WTC11 (cell line): ENCODE results near the gene STK40. TPM values are rescaled to one million over a fixed set of nuclear protein-coding genes. Genes with fewer than 3 reads are reported as not detected.

Source experiments
- ATAC-seq: fragments of 200-7000 bp; cut with Tn5 transposase; 2 replicates; pipeline ENCODE4 v1.10.0; 2021; ENCODE audit warnings: mild to moderate bottlenecking, moderate library complexity
- CTCF ChIA-PET: fragments of 300-600 bp; sonication (Branson Sonifier 250); formaldehyde crosslinking; loops from one replicate; lab custom pipeline; 2021; ENCODE audit warnings: antibody characterized with exemption; lab: Charles Lee
- POLR2A ChIA-PET: fragments of 350-600 bp; sonication (Branson Sonifier 250); formaldehyde crosslinking; loops from one replicate; lab custom pipeline; 2021; ENCODE audit warnings: antibody characterized with exemption; lab: Charles Lee
- DNase-seq: peaks from one replicate; pipeline ENCODE4 v3.0.0; 2021; ENCODE audit warnings: low spot score
- H3K27ac Mint-ChIP-seq: 2 replicates; pipeline ENCODE4 v1.8.0; 2021; ENCODE audit warnings: mixed read lengths
- H3K27me3 Mint-ChIP-seq: 2 replicates; pipeline ENCODE4 v1.8.0; 2021; ENCODE audit warnings: low read depth, mild to moderate bottlenecking, moderate library complexity, mixed read lengths
- H3K36me3 Mint-ChIP-seq: 2 replicates; pipeline ENCODE4 v1.8.0; 2021; ENCODE audit warnings: mixed read lengths
- H3K4me1 Mint-ChIP-seq: 2 replicates; pipeline ENCODE4 v1.8.0; 2022; ENCODE audit warnings: mixed read lengths
- H3K4me3 Mint-ChIP-seq: 2 replicates; pipeline ENCODE4 v1.8.0; 2021; ENCODE audit warnings: mild to moderate bottlenecking, moderate library complexity, mixed read lengths
- H3K9me3 Mint-ChIP-seq: 2 replicates; pipeline ENCODE4 v1.8.0; 2021; ENCODE audit warnings: mixed read lengths
- CTCF ChIP-seq: fragments of 200-600 bp; IDR thresholded peaks from 2 replicates; pipeline ENCODE4 v1.8.0; 2022; ENCODE audit warnings: antibody characterized with exemption
- E2F4 ChIP-seq: sonication (generic); formaldehyde crosslinking; IDR thresholded peaks from 2 replicates; pipeline ENCODE4 v1.8.1; 2022; ENCODE audit warnings: low read depth, mild to moderate bottlenecking, moderate library complexity, missing genetic modification reagents, borderline replicate concordance
- ELF4 ChIP-seq: sonication (generic); formaldehyde crosslinking; IDR thresholded peaks from 2 replicates; pipeline ENCODE4 v1.8.1; 2022; ENCODE audit warnings: low read depth, mild to moderate bottlenecking, moderate library complexity, missing genetic modification reagents
- MYBL2 ChIP-seq: sonication (generic); formaldehyde crosslinking; IDR thresholded peaks from 2 replicates; pipeline ENCODE4 v1.8.1; 2023; ENCODE audit warnings: mild to moderate bottlenecking, moderate library complexity, missing genetic modification reagents
- NR1H2 ChIP-seq: sonication (generic); formaldehyde crosslinking; IDR thresholded peaks from 2 replicates; pipeline ENCODE4 v1.9.0; 2021; ENCODE audit warnings: mild to moderate bottlenecking, moderate library complexity, missing genetic modification reagents
- PRDM15 ChIP-seq: sonication (generic); formaldehyde crosslinking; IDR thresholded peaks from 2 replicates; pipeline ENCODE4 v1.8.0; 2022; ENCODE audit warnings: missing genetic modification reagents
- SMAD4 ChIP-seq: sonication (generic); formaldehyde crosslinking; IDR thresholded peaks from 2 replicates; pipeline ENCODE4 v1.8.0; 2022; ENCODE audit warnings: mild to moderate bottlenecking, missing genetic modification reagents
- STAT6 ChIP-seq: sonication (generic); formaldehyde crosslinking; conservative IDR thresholded peaks from 2 replicates; pipeline ENCODE4 v1.8.1; 2023; ENCODE audit warnings: mild to moderate bottlenecking, low read depth, missing genetic modification reagents, moderate library complexity
- TP53 ChIP-seq: sonication (generic); formaldehyde crosslinking; IDR thresholded peaks from 2 replicates; pipeline ENCODE4 v1.8.1; 2023; ENCODE audit warnings: mild to moderate bottlenecking, missing genetic modification reagents
- USF1 ChIP-seq: sonication (generic); formaldehyde crosslinking; IDR thresholded peaks from 2 replicates; pipeline ENCODE4 v1.8.0; 2022; ENCODE audit warnings: mild to moderate bottlenecking, missing genetic modification reagents
- ZMAT4 ChIP-seq: fragments of 250-450 bp; sonication (Bioruptor Pico); IDR thresholded peaks from 2 replicates; pipeline ENCODE4 v1.9.0; 2021; ENCODE audit warnings: mild to moderate bottlenecking
- ZNF219 ChIP-seq: sonication (generic); formaldehyde crosslinking; IDR thresholded peaks from 2 replicates; pipeline ENCODE4 v1.8.0; 2023; ENCODE audit warnings: missing genetic modification reagents, mild to moderate bottlenecking, borderline replicate concordance
- ZNF423 ChIP-seq: fragments of 250-450 bp; sonication (Bioruptor Pico); IDR thresholded peaks from 2 replicates; pipeline ENCODE4 v2.1.2; 2022; ENCODE audit warnings: mild to moderate bottlenecking, moderate library complexity
- ZSCAN18 ChIP-seq: fragments of 250-450 bp; sonication (Bioruptor Pico); IDR thresholded peaks from 2 replicates; pipeline ENCODE4 v2.1.2; 2022; ENCODE audit warnings: mild to moderate bottlenecking, moderate library complexity
- total RNA-seq: library from RNA; stranded (reverse); gene quantifications from 3 replicates; pipeline ENCODE4 v1.2.3, GENCODE V29; 2021

STK40 gene
- total RNA-seq, 1 experiment from 2014 or later = 24.7 TPM

- ChIA-PET CTCF (no interaction called here), POLR2A (no interaction called here)
- Mint-ChIP-seq H3K4me1 (no peaks in the 10 kb centered on the region), H3K9me3 (no peaks in the 10 kb centered on the region), H3K27me3 (peaks cover 6% of the 10 kb centered on the region; the same call in 1 of the 2 replicates), H3K36me3 (no peaks in the 10 kb centered on the region), H3K27ac (no peak overlapping the region), H3K4me3 (no peak overlapping the region)
- ATAC-seq = no peak
- TF ChIP-seq TP53 (CRISPR knock-in tag) (no peak), STAT6 (no peak), CTCF (no peak), ZNF219 (CRISPR knock-in tag) (no peak), E2F4 (CRISPR knock-in tag) (no peak), ZNF423 (CRISPR knock-in tag) (no peak), ZMAT4 (CRISPR knock-in tag) (no peak), PRDM15 (CRISPR knock-in tag) (no peak), ELF4 (no peak), SMAD4 (CRISPR knock-in tag) (no peak), USF1 (no peak), ZSCAN18 (CRISPR knock-in tag) (no peak), MYBL2 (CRISPR knock-in tag) (no peak), NR1H2 (CRISPR knock-in tag) (no peak)
- no peak for DNase-seq
Measured at GRCh38 chr1:36432616-36433015, 46.9 kb upstream of the STK40 start.
